ENCODE results near the gene RAB4B.

The RAB4B gene

DNA sequence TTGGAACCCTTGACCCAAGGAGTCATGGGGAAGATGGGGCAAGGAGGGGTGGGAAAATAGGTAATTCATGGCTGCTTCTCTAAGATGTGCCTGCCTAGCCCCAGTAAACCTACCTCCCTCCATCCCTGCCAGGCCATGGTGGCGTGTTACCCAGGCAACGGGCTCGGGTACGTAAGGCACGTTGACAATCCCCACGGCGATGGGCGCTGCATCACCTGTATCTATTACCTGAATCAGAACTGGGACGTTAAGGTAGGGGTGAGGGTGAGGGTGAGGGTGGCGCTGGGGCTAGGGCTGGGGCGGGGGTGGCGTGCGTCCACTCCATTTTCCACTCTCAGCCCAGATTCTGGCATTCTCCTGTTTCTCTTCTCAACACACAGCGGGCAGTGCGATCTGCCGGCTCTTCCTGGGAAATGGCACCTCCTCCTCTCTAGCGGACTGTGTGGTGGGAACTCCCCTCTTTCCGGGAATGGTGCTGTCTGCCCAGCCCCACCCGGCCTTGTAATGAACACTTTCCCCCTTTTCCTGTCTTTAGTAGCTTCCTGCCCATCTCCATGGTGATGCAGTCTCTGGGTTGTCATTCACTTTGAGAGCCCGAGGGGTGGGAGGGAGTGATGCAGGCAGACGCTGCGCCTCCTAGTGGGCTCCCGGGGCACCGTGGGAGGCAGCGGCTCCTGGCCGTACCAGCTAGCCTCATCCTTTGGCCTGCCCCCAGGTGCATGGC lies 28.5 kb downstream of the RAB4B start:
- ChIA-PET CTCF (interaction anchor here (0.6 to 1.1 kb wide), 6 partner anchors 8 to 171 kb away, joined by 3 to 7 read pairs (median 4); partner anchors contain the start of genes COQ8B, EGLN2, ITPKC and RAB4B), POLR2A (interaction anchor here (0.9 to 1.6 kb wide), 3 partner anchors 8 to 56 kb away, joined by 3 to 5 read pairs (median 5); partner anchors contain the start of genes ACTMAP and EGLN2)
- peak; percentile 86 for DNase-seq (ENCODE audit: extremely low spot score)
- TF ChIP-seq HDGF (IDR thresholded peaks at IDR 0.05; ENCODE audit: borderline replicate concordance) = no peak
- TF ChIP-seq, protein P1, sequence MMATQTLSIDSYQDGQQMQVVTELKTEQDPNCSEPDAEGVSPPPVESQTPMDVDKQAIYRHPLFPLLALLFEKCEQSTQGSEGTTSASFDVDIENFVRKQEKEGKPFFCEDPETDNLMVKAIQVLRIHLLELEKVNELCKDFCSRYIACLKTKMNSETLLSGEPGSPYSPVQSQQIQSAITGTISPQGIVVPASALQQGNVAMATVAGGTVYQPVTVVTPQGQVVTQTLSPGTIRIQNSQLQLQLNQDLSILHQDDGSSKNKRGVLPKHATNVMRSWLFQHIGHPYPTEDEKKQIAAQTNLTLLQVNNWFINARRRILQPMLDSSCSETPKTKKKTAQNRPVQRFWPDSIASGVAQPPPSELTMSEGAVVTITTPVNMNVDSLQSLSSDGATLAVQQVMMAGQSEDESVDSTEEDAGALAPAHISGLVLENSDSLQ (IDR thresholded peaks at IDR 0.05) = peak; percentile 93

DNA sequence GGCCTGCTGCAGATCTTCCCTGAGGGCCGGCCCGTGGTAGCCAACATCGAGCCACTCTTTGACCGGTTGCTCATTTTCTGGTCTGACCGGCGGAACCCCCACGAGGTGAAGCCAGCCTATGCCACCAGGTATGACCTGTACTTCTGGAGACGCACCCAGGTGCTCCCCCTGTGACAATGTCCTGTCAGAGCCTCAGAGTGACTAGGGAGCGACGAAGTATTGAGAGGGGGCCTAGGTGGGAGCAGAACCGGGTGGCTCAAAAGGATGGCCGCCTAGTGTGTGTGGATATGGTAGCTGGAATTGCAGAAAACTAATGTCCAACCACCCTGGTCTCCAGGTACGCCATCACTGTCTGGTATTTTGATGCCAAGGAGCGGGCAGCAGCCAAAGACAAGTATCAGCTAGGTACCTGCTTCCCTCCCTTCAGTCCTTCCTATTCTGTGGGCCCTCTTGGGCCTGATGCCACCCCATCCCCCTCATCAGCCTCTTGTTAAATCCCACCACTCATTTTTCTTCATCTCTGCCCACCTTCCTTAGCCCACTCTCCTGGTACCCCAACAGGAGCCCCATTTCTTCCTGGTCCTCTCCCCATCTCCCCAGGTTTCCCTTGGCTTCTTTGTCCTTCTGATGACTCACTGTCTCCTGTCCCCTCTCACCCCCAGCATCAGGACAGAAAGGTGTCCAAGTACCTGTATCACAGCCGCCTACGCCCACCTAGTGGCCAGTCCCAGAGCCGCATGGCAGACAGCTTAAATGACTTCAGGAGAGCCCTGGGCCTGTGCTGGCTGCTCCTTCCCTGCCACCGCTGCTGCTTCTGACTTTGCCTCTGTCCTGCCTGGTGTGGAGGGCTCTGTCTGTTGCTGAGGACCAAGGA lies 29.3 kb downstream of the RAB4B start:
- peak; percentile 20 for DNase-seq (ENCODE audit: extremely low spot score)
- POLR2A ChIA-PET = interaction anchor here (0.9 to 1.5 kb wide), 2 partner anchors 9 to 12 kb away, joined by 3 to 5 read pairs; partner anchors contain the start of gene EGLN2
- peak; percentile 89; the same call in 1 of the 2 replicates for TF ChIP-seq HDGF (IDR thresholded peaks at IDR 0.05; ENCODE audit: borderline replicate concordance)
- TF ChIP-seq ARNT (IDR thresholded peaks at IDR 0.05) = no peak
- TF ChIP-seq FOXM1 (IDR thresholded peaks at IDR 0.05; ENCODE audit: borderline replicate concordance) = no peak
- CTCF ChIA-PET = interaction anchor here (0.6 to 1.1 kb wide), 5 partner anchors 29 to 479 kb away, joined by 3 to 6 read pairs (median 3); partner anchors contain the start of genes COQ8B, ITPKC and RAB4B

DNA sequence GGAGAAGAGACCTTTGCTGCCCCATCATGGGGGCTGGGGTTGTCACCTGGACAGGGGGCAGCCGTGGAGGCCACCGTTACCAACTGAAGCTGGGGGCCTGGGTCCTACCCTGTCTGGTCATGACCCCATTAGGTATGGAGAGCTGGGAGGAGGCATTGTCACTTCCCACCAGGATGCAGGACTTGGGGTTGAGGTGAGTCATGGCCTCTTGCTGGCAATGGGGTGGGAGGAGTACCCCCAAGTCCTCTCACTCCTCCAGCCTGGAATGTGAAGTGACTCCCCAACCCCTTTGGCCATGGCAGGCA lies 29.9 kb downstream of the RAB4B start:
- POLR2A ChIA-PET = no interaction called here
- no peak for TF ChIP-seq L3MBTL2 (conservative IDR thresholded peaks at IDR 0.05)
- no peak for TF ChIP-seq ELF4 (IDR thresholded peaks at IDR 0.05)
- TF ChIP-seq TARDBP (IDR thresholded peaks at IDR 0.05) = no peak
- no peak for TF ChIP-seq FOXA1 (IDR thresholded peaks at IDR 0.05)
- no peak for TF ChIP-seq ZNF384 (IDR thresholded peaks at IDR 0.05)
- TF ChIP-seq FOXK2 (IDR thresholded peaks at IDR 0.05) = no peak
- no peak for TF ChIP-seq BHLHE40 (IDR thresholded peaks at IDR 0.05; ENCODE audit: borderline replicate concordance)
- TF ChIP-seq FOXM1 (IDR thresholded peaks at IDR 0.05; ENCODE audit: borderline replicate concordance) = no peak
- no peak for TF ChIP-seq ARNT (IDR thresholded peaks at IDR 0.05)
- no peak for TF ChIP-seq LEF1 (IDR thresholded peaks at IDR 0.05; ENCODE audit: borderline replicate concordance)
- TF ChIP-seq, protein P1 (IDR thresholded peaks at IDR 0.05) = no peak
- no peak for TF ChIP-seq SUZ12 (IDR thresholded peaks at IDR 0.05)
- no peak for TF ChIP-seq SP1 (IDR thresholded peaks at IDR 0.05)
- no peak for TF ChIP-seq CTBP1 (IDR thresholded peaks at IDR 0.05; ENCODE audit: borderline replicate concordance)
- no peak for TF ChIP-seq NFRKB (IDR thresholded peaks at IDR 0.05)
- no peak for DNase-seq (ENCODE audit: extremely low spot score)
- CTCF ChIA-PET = interaction anchor here (0.6 kb wide), 1 partner anchor 478 kb away, joined by 3 read pairs; no protein-coding TSS in a partner anchor

DNA sequence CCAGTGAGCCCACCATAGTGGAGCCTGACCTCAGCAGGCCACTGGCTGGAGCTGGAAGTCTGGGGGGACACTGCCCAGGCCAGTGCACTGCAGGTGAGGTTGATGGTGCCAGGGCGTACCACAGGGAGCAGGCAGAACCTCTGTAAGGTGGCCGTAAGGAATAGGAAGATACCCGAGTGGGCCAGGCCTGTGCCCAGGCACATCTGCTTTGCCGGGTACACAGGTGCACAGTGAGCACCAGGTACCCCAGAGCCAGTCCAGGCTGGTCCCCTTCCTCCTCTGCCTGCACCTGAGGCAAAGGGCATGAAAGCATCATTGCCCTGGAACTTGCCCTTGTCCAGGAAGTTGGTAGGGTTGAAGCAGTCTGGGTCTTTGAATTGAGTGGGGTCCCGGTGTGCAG lies 30.4 kb downstream of the RAB4B start:
- ChIA-PET CTCF (no interaction called here), POLR2A (no interaction called here)
- TF ChIP-seq ARNT (IDR thresholded peaks at IDR 0.05) (no peak), ELF4 (IDR thresholded peaks at IDR 0.05) (no peak), L3MBTL2 (conservative IDR thresholded peaks at IDR 0.05) (no peak), FOXK2 (IDR thresholded peaks at IDR 0.05) (no peak), BHLHE40 (IDR thresholded peaks at IDR 0.05; ENCODE audit: borderline replicate concordance) (no peak), ZNF384 (IDR thresholded peaks at IDR 0.05) (no peak), SP1 (IDR thresholded peaks at IDR 0.05) (no peak), LEF1 (IDR thresholded peaks at IDR 0.05; ENCODE audit: borderline replicate concordance) (no peak), FOXM1 (IDR thresholded peaks at IDR 0.05; ENCODE audit: borderline replicate concordance) (no peak), NFRKB (IDR thresholded peaks at IDR 0.05) (no peak), FOXA1 (IDR thresholded peaks at IDR 0.05) (no peak), HDGF (IDR thresholded peaks at IDR 0.05; ENCODE audit: borderline replicate concordance) (no peak), CTBP1 (IDR thresholded peaks at IDR 0.05; ENCODE audit: borderline replicate concordance) (no peak), SUZ12 (IDR thresholded peaks at IDR 0.05) (no peak), TARDBP (IDR thresholded peaks at IDR 0.05) (no peak)
- TF ChIP-seq, protein P1 (IDR thresholded peaks at IDR 0.05) = no peak
- DNase-seq (ENCODE audit: extremely low spot score) = no peak

DNA sequence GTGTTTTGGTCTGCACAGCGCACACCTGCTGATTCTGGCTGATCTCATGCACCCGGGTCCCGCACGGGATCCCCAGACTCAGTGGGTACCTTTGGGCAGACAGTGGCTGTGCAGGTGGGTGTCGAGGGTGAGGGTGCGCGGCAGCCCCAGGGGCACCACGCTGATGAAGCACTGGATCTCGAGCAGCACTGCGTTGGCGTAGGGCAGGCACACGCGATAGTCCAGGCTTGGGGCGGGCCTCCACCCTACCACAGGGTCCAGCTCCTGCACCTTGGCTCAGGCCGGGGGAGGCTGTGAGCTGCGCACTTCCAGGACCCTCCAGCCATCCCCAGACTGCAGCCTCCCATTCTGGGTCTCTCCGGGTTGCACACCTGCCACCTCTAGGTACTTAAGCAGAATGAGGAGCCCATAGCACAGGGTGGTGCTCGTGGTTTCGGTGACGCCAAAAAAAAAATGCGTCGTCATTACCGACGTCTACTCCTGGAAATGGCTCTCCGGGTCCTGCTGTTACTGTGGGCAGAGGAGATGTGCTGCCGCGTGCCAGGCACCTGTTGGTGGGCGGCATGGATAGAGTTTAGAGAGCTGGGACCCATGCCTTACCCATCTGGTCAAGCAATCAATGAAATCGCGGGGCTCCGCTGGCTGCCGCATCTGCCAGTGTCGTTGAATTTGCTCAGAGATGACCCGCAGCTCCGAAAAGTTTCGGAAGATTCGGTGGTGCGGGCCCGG lies 31.5 kb downstream of the RAB4B start:
- ChIA-PET POLR2A (no interaction called here), CTCF (no interaction called here)
- no peak for DNase-seq (ENCODE audit: extremely low spot score)
- TF ChIP-seq ELF4 (IDR thresholded peaks at IDR 0.05) (no peak), L3MBTL2 (conservative IDR thresholded peaks at IDR 0.05) (no peak), SUZ12 (IDR thresholded peaks at IDR 0.05) (no peak)

DNA sequence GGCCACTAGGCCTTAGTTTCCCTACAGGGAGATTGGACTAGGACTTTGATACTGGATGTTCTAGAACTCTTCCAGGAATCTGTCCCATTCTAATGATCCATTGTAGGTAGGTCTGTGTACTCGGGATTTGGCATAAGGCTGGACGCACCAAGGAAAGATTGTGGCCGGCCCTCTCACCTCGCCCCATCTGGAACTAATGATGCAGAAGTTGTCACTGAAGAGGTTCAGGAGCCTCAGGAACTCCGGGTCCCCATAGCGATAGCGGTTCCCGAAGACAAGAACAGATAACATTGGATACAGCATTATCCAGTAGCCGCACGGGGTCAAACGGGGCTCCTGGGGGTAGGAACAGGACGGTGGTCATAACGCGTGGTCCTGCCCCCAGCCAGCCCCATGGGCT lies 32.1 kb downstream of the RAB4B start:
- ChIA-PET CTCF (no interaction called here), POLR2A (no interaction called here)
- TF ChIP-seq, protein P1 (IDR thresholded peaks at IDR 0.05) = no peak
- DNase-seq (ENCODE audit: extremely low spot score) = no peak

Data from HEK293T (cell line).